ENCODE measurements around the gene RPL4. TPM values are rescaled to one million over a fixed set of nuclear protein-coding genes. Genes with fewer than 3 reads are reported as not detected.
"Not testable (repeated sequence)": the region's sequence is repeated elsewhere in the genome, so short reads cannot be mapped to it uniquely, and the experiment has no call there.

RPL4 gene
- polyA plus RNA-seq, 1 experiment, result 4,914 TPM

GRCh38 chr15:66505430-66505811 is 766 bp upstream of the RPL4 start:
- POLR2A ChIA-PET, result interaction anchor here (0.6 kb wide), 1 partner anchor 27 kb away, joined by 3 read pairs; no protein-coding TSS in a partner anchor
- H3K36me3 ChIP-seq (ENCODE audit: control insufficient read depth, insufficient read depth, low read length), result peaks cover 4% of the 10 kb centered on the region

GRCh38 chr15:66503780-66504562 is 684 bp downstream of the RPL4 start:
- H3K27me3 ChIP-seq (ENCODE audit: control insufficient read depth, insufficient read depth, low read length), result no peaks in the 10 kb centered on the region
- POLR2A ChIA-PET, result no interaction called here
- CTCF ChIA-PET, result interaction anchor here (1.5 to 1.8 kb wide), 2 partner anchors 11 to 119 kb away, joined by 3 to 4 read pairs; no protein-coding TSS in a partner anchor
- no peak for DNase-seq (ENCODE audit: low read depth)
- H3K36me3 ChIP-seq (ENCODE audit: control insufficient read depth, insufficient read depth, low read length), result peaks cover 7% of the 10 kb centered on the region
- H3K4me3 ChIP-seq (ENCODE audit: low read depth, low read length), result peak overlapping the region; percentile 84
- no peak for TF ChIP-seq CTCF (IDR thresholded peaks at IDR 0.05; ENCODE audit: insufficient read depth, low read depth, low read length)

More at GRCh38 chr15:66505430-66505811, 766 bp upstream of the RPL4 start:
- CTCF ChIA-PET, result interaction anchor here (1.4 kb wide), 1 partner anchor 26 kb away, joined by 4 read pairs; no protein-coding TSS in a partner anchor
- TF ChIP-seq CTCF (IDR thresholded peaks at IDR 0.05; ENCODE audit: insufficient read depth, low read depth, low read length), result no peak
- Histone ChIP-seq H3K4me3 (ENCODE audit: low read depth, low read length) (peak overlapping the region; percentile 84), H3K27me3 (ENCODE audit: control insufficient read depth, insufficient read depth, low read length) (no peaks in the 10 kb centered on the region)
- DNase-seq (ENCODE audit: low read depth), result no peak

- H3K4me3 ChIP-seq (ENCODE audit: low read depth, low read length), result peak overlapping the region; percentile 84
These were observed 1.5 kb downstream of the RPL4 start for GRCh38 chr15:66503041-66503648.

GRCh38 chr15:66502491-66502890 is 2.2 kb downstream of the RPL4 start:
- H3K36me3 ChIP-seq (ENCODE audit: control insufficient read depth, insufficient read depth, low read length), result peaks cover 10% of the 10 kb centered on the region
- H3K27me3 ChIP-seq (ENCODE audit: control insufficient read depth, insufficient read depth, low read length), result no peaks in the 10 kb centered on the region
- H3K4me3 ChIP-seq (ENCODE audit: low read depth, low read length), result no peak overlapping the region
- no peak for DNase-seq (ENCODE audit: low read depth)
- ChIA-PET CTCF (interaction anchor here (1.8 kb wide), 1 partner anchor 10 kb away, joined by 3 read pairs; no protein-coding TSS in a partner anchor), POLR2A (no interaction called here)
- no peak for TF ChIP-seq CTCF (IDR thresholded peaks at IDR 0.05; ENCODE audit: insufficient read depth, low read depth, low read length)

More at GRCh38 chr15:66503041-66503648, 1.5 kb downstream of the RPL4 start:
- H3K36me3 ChIP-seq (ENCODE audit: control insufficient read depth, insufficient read depth, low read length); H3K27me3 ChIP-seq (ENCODE audit: control insufficient read depth, insufficient read depth, low read length); POLR2A ChIA-PET; DNase-seq (ENCODE audit: low read depth): not testable (repeated sequence)
- CTCF ChIA-PET, result interaction anchor here (1.5 to 1.8 kb wide), 2 partner anchors 11 to 118 kb away, joined by 3 to 4 read pairs; no protein-coding TSS in a partner anchor

- POLR2A ChIA-PET; H3K36me3 ChIP-seq (ENCODE audit: control insufficient read depth, insufficient read depth, low read length): not testable (repeated sequence)
- CTCF ChIA-PET, result interaction anchor here (0.9 to 6.0 kb wide), 3 partner anchors 14 to 115 kb away, joined by 3 to 82 read pairs (median 49); partner anchors contain the start of gene MAP2K1
These were observed 4.3 kb downstream of the RPL4 start for GRCh38 chr15:66500346-66500745.

More at GRCh38 chr15:66500346-66500745, 4.3 kb downstream of the RPL4 start:
- H3K4me3 ChIP-seq (ENCODE audit: low read depth, low read length); H3K27me3 ChIP-seq (ENCODE audit: control insufficient read depth, insufficient read depth, low read length); DNase-seq (ENCODE audit: low read depth): not testable (repeated sequence)
